H9 (cell line): ENCODE data around the gene GFM2. TPM values are rescaled to one million over a fixed set of nuclear protein-coding genes. Genes with fewer than 3 reads are reported as not detected.

Source experiments
- DNase-seq: peaks from one replicate; pipeline ENCODE4 v3.0.0-alpha.2; 2017
- H2AFZ ChIP-seq: one replicate; pipeline ENCODE4 v1.6.1; 2013; ENCODE audit warnings: mild to moderate bottlenecking, low read length, control low read depth, moderate library complexity
- H2AK5ac ChIP-seq: 2 replicates; pipeline ENCODE4 v1.6.1; 2013; ENCODE audit warnings: low read length, control low read depth, mixed read lengths; ENCODE audit not compliant: insufficient read length
- H2BK120ac ChIP-seq: one replicate; pipeline ENCODE4 v1.6.1; 2013; ENCODE audit warnings: low read depth, mild to moderate bottlenecking, low read length, control low read depth, inconsistent platforms; ENCODE audit not compliant: poor library complexity, severe bottlenecking
- H2BK12ac ChIP-seq: 2 replicates; pipeline ENCODE4 v1.6.1; 2013; ENCODE audit warnings: low read length, control low read depth, mixed read lengths, low read depth; ENCODE audit not compliant: insufficient read length
- H2BK15ac ChIP-seq: 2 replicates; pipeline ENCODE4 v1.6.1; 2013; ENCODE audit warnings: low read depth, low read length, control low read depth
- H2BK20ac ChIP-seq: one replicate; pipeline ENCODE4 v1.6.1; 2013; ENCODE audit warnings: low read depth, mild to moderate bottlenecking, low read length, control low read depth, inconsistent platforms; ENCODE audit not compliant: poor library complexity, severe bottlenecking
- H2BK5ac ChIP-seq: 2 replicates; pipeline ENCODE4 v1.6.1; 2013; ENCODE audit warnings: low read length, control low read depth, mixed read lengths; ENCODE audit not compliant: insufficient read length
- H3K14ac ChIP-seq: 2 replicates; pipeline ENCODE4 v1.6.1; 2013; ENCODE audit warnings: low read length, control low read depth; ENCODE audit not compliant: insufficient read depth
- H3K18ac ChIP-seq: 2 replicates; pipeline ENCODE4 v1.6.1; 2013; ENCODE audit warnings: low read depth, mild to moderate bottlenecking, mixed read lengths, low read length, control low read depth; ENCODE audit not compliant: insufficient read length
- H3K23ac ChIP-seq: 2 replicates; pipeline ENCODE4 v1.6.1; 2013; ENCODE audit warnings: low read length, control low read depth, mixed read lengths, low read depth; ENCODE audit not compliant: insufficient read length
- H3K23me2 ChIP-seq: 2 replicates; pipeline ENCODE4 v1.6.1; 2013; ENCODE audit warnings: low read depth, mild to moderate bottlenecking, mixed read lengths, low read length, control low read depth; ENCODE audit not compliant: insufficient read length, poor library complexity, severe bottlenecking
- H3K27ac ChIP-seq: 2 replicates; pipeline ENCODE4 v1.5.1; 2013; ENCODE audit warnings: low read length, control low read depth, mixed read lengths, low read depth; ENCODE audit not compliant: insufficient read length
- H3K27me3 ChIP-seq: 2 replicates; pipeline ENCODE4 v1.6.1; 2013; ENCODE audit warnings: low read length, control low read depth, inconsistent platforms; ENCODE audit not compliant: insufficient read depth
- H3K4ac ChIP-seq: 2 replicates; pipeline ENCODE4 v1.6.1; 2013; ENCODE audit warnings: low read depth, mild to moderate bottlenecking, control low read depth, inconsistent platforms, low read length, moderate library complexity
- H3K4me1 ChIP-seq: 2 replicates; pipeline ENCODE4 v1.6.1; 2013; ENCODE audit warnings: low read length, control low read depth, inconsistent platforms; ENCODE audit not compliant: insufficient read depth
- H3K4me2 ChIP-seq: 2 replicates; pipeline ENCODE4 v1.6.1; 2013; ENCODE audit warnings: low read length, control low read depth, mixed read lengths; ENCODE audit not compliant: insufficient read length, insufficient read depth
- H3K56ac ChIP-seq: 2 replicates; pipeline ENCODE4 v1.6.1; 2013; ENCODE audit warnings: low read depth, mild to moderate bottlenecking, mixed read lengths, low read length, control low read depth; ENCODE audit not compliant: insufficient read length
- H3K79me1 ChIP-seq: 2 replicates; pipeline ENCODE4 v1.6.1; 2013; ENCODE audit warnings: low read depth, mild to moderate bottlenecking, moderate library complexity, low read length, control low read depth, inconsistent platforms; ENCODE audit not compliant: insufficient read depth, poor library complexity, severe bottlenecking
- H3K79me2 ChIP-seq: 2 replicates; pipeline ENCODE4 v1.6.1; 2013; ENCODE audit warnings: low read length, control low read depth, inconsistent platforms; ENCODE audit not compliant: insufficient read depth
- H3K9ac ChIP-seq: 2 replicates; pipeline ENCODE4 v1.6.1; 2013; ENCODE audit warnings: low read length, control low read depth, mixed read lengths; ENCODE audit not compliant: insufficient read length; ENCODE audit errors: extremely low read depth
- H3K9me3 ChIP-seq: one replicate; pipeline ENCODE4 v1.6.1; 2013; ENCODE audit warnings: low read depth, low read length, inconsistent platforms; ENCODE audit not compliant: control insufficient read depth
- H3T11ph ChIP-seq: one replicate; pipeline ENCODE4 v1.6.1; 2013; ENCODE audit warnings: mild to moderate bottlenecking, low read length, control low read depth, inconsistent platforms
- H4K20me1 ChIP-seq: one replicate; pipeline ENCODE4 v1.6.1; 2013; ENCODE audit not compliant: control insufficient read depth, insufficient read length, insufficient read depth
- H4K5ac ChIP-seq: 2 replicates; pipeline ENCODE4 v1.6.1; 2013; ENCODE audit warnings: low read depth, mild to moderate bottlenecking, mixed read lengths, low read length, control low read depth; ENCODE audit not compliant: insufficient read length
- H4K8ac ChIP-seq: replicated peaks from 2 replicates; pipeline ENCODE4 v1.6.1; 2013; ENCODE audit warnings: low read length, control low read depth, mixed read lengths, low read depth; ENCODE audit not compliant: insufficient read length
- H4K91ac ChIP-seq: 2 replicates; pipeline ENCODE4 v1.6.1; 2013; ENCODE audit warnings: low read depth, mild to moderate bottlenecking, moderate library complexity, mixed read lengths, low read length, control low read depth; ENCODE audit not compliant: insufficient read length
- H3K27ac Mint-ChIP-seq, 3 experiments: 2 replicates in 2 of 3; 3 replicates in 1 of 3; pipeline ENCODE4 v1.8.0; 2020 to 2021; ENCODE audit warnings: mixed read lengths in 3 of 3, mild to moderate bottlenecking in 1 of 3, moderate library complexity in 1 of 3
- H3K27me3 Mint-ChIP-seq: 2 replicates; pipeline ENCODE4 v1.8.0; 2021; ENCODE audit warnings: low read depth, mild to moderate bottlenecking, moderate library complexity, mixed read lengths
- H3K36me3 Mint-ChIP-seq, 3 experiments: 2 replicates in 2 of 3; 3 replicates in 1 of 3; pipeline ENCODE4 v1.8.0; 2020 to 2021; ENCODE audit warnings: low read depth in 3 of 3, mixed read lengths in 3 of 3; ENCODE audit not compliant: insufficient read depth in 1 of 3
- H3K4me1 Mint-ChIP-seq, 2 experiments: 2 replicates each; pipeline ENCODE4 v1.8.0; 2020; ENCODE audit warnings: mixed read lengths in 2 of 2
- H3K4me3 Mint-ChIP-seq, 2 experiments: 2 replicates in 1 of 2; 3 replicates in 1 of 2; pipeline ENCODE4 v1.8.0; 2020 to 2021; ENCODE audit warnings: mild to moderate bottlenecking in 2 of 2, mixed read lengths in 2 of 2, moderate library complexity in 1 of 2
- H3K9me3 Mint-ChIP-seq, 2 experiments: 2 replicates in 1 of 2; 3 replicates in 1 of 2; pipeline ENCODE4 v1.8.0; 2020; ENCODE audit warnings: mild to moderate bottlenecking in 2 of 2, mixed read lengths in 2 of 2, moderate library complexity in 1 of 2
- WGBS: extraction: QIAGEN DNeasy Blood & Tissue Kit; methylation state at CpG from one replicate; pipeline ENCODE4 v1.1.7; 2013; ENCODE audit warnings: missing lambda C conversion rate, low lambda C conversion rate, mixed read lengths; ENCODE audit not compliant: insufficient read length; ENCODE audit errors: extremely low coverage; 5-methylcytosine and 5-hydroxymethylcytosine counted together
- total RNA-seq: library from RNA; stranded (reverse); gene quantifications from 2 replicates; pipeline ENCODE4 v1.2.1, GENCODE V29; 2021
- TF ChIP-seq, protein P1 (sequence below): fragments of 200-600 bp; sonication (generic); conservative IDR thresholded peaks from 3 replicates; pipeline ENCODE4 v1.8.0; 2021; ENCODE audit warnings: antibody characterized with exemption, mild to moderate bottlenecking

The GFM2 gene
- total RNA-seq, 1 experiment from 2014 or later = 30.0 TPM

DNA sequence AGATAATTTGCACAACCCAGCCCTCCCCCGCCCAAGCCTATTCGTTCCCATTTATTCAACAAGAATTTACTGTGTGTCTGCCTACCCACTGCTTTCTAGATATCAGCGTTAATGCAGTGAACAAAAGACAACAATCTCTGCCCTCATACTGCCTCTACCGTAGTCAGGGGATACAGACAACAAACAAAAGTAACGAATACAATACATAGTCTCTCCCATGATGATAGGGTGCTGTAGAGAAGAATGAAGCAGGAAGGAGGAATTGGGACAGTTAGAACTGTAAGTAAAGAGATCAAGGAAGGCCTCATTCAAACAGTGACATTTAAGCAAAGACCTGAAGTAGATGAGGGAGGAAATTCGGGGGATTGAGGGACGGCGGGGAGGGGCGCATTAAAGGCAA, 1.7 kb downstream of the GFM2 start:
- Mint-ChIP-seq H3K36me3 (peaks cover 15 to 32% (median 20%) of the 10 kb centered on the region in 3 experiments), H3K27ac (peak overlapping the region in 2 of 3 experiments; percentile 15 to 22; a peak in 4 of 7 replicates), H3K4me1 (peaks cover 10 to 15% of the 10 kb centered on the region in 2 experiments), H3K4me3 (peak overlapping the region; percentile 99 to 100), H3K27me3 (no peaks in the 10 kb centered on the region), H3K9me3 (no peaks in the 10 kb centered on the region)
- no peak overlapping the region for H2BK20ac ChIP-seq
- no peak overlapping the region for H2AFZ ChIP-seq
- H3K9ac ChIP-seq = no peak overlapping the region
- no peak overlapping the region for H3K27ac ChIP-seq
- no peak overlapping the region for H2AK5ac ChIP-seq
- no peak overlapping the region for H3K23ac ChIP-seq
- TF ChIP-seq, protein P1, sequence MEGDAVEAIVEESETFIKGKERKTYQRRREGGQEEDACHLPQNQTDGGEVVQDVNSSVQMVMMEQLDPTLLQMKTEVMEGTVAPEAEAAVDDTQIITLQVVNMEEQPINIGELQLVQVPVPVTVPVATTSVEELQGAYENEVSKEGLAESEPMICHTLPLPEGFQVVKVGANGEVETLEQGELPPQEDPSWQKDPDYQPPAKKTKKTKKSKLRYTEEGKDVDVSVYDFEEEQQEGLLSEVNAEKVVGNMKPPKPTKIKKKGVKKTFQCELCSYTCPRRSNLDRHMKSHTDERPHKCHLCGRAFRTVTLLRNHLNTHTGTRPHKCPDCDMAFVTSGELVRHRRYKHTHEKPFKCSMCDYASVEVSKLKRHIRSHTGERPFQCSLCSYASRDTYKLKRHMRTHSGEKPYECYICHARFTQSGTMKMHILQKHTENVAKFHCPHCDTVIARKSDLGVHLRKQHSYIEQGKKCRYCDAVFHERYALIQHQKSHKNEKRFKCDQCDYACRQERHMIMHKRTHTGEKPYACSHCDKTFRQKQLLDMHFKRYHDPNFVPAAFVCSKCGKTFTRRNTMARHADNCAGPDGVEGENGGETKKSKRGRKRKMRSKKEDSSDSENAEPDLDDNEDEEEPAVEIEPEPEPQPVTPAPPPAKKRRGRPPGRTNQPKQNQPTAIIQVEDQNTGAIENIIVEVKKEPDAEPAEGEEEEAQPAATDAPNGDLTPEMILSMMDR = no peak
- H3K27me3 ChIP-seq = no peaks in the 10 kb centered on the region
- no peak overlapping the region for H3K4me2 ChIP-seq
- no peak overlapping the region for H2BK15ac ChIP-seq
- no peak overlapping the region for H3K56ac ChIP-seq
- peaks cover 7% of the 10 kb centered on the region for H3K79me1 ChIP-seq
- H2BK120ac ChIP-seq = no peak overlapping the region
- peaks cover 15% of the 10 kb centered on the region; the same call in 1 of the 2 replicates for H3K79me2 ChIP-seq
- H3T11ph ChIP-seq = no peak overlapping the region
- no CpG with 5 or more reads among the region's 9 CpGs for WGBS
- H3K23me2 ChIP-seq = peaks cover 3% of the 10 kb centered on the region
- DNase-seq = no peak
- H4K20me1 ChIP-seq = no peaks in the 10 kb centered on the region
- no peak overlapping the region for H4K8ac ChIP-seq
- H4K5ac ChIP-seq = no peak overlapping the region
- no peak overlapping the region for H3K18ac ChIP-seq
- H2BK5ac ChIP-seq = no peak overlapping the region
- no peak overlapping the region for H4K91ac ChIP-seq
- H3K4me1 ChIP-seq = no peaks in the 10 kb centered on the region
- H3K9me3 ChIP-seq = no peaks in the 10 kb centered on the region
- H3K4ac ChIP-seq = no peak overlapping the region
- H2BK12ac ChIP-seq = no peak overlapping the region
- H3K14ac ChIP-seq = no peak overlapping the region
